Inflammatory macrophage (primary cell): ENCODE data around the gene CCDC18.
"Not testable (repeated sequence)": the region's sequence is repeated elsewhere in the genome, so short reads cannot be mapped to it uniquely, and the experiment has no call there.

ENCODE experiments used
- DNase-seq, 2 donors: peaks; one replicate each; pipeline ENCODE4 v3.0.0-alpha.2; 2020 to 2022

Gene CCDC18

GRCh38 chr1:93238425-93238824 is 57.9 kb downstream of the CCDC18 start:
- no peak for DNase-seq

GRCh38 chr1:93239863-93240262 is 59.3 kb downstream of the CCDC18 start:
- no peak for DNase-seq

GRCh38 chr1:93243233-93243632 is 62.7 kb downstream of the CCDC18 start:
- DNase-seq, result not testable (repeated sequence)

DNA sequence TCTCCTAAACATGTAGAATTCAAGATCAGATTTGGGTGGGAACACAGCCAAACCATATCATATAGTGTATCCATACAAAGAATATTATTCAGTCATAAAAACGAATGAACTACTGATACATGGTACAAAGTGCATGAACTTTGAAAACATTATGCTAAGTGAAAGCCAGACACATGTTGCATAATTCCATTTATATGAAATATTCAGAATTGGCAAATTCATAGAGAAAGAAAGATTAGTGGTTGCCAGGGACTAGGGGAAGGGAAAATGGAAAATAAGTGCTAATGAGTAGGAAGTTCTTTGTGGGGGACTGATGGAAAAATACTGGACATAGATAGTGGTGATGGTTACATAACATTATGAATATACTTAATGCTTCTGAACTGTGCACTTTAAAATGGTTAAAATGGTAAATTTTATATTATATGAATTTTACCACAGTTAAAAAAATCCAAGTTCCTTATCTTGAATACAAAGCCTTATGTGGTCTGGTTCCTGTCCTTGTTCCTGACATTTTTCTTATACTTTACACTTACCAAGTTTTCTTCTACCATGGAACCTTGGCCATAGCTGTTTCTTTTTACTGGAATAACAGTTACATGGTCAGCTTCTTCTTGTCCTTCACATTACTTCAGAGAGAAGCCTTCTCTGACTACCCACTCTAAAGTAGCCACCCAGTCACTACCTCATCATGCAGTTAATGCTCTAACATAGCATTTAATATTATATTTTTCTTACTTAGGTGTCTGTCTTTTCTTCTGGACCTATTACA is 64.0 kb downstream of the CCDC18 start:
- DNase-seq, result peak in 1 of 2 donors; percentile 40

DNA sequence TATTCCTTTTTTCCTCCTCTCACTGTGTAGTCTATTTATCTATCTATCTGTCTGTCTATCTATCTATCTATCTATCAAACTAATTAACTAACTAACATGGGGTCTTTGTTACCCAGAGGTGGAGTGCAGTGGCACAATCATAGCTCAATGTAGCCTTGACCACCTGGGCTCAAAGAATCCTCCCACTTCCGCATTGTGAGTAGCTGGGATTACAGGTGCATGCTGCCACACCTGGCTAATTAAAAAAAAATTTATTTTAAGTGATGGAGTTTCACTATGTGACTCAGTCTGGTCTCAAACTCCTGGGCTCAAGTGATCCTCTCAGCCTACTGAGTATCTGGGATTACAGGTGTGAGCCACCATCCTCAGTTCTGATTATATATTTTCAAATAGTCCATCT is 71.4 kb downstream of the CCDC18 start:
- DNase-seq, result no peak

- no peak for DNase-seq
Measured at GRCh38 chr1:93252598-93252997, 72.1 kb downstream of the CCDC18 start.

- DNase-seq, result no peak
Measured at GRCh38 chr1:93253516-93253915, 73.0 kb downstream of the CCDC18 start.

DNA sequence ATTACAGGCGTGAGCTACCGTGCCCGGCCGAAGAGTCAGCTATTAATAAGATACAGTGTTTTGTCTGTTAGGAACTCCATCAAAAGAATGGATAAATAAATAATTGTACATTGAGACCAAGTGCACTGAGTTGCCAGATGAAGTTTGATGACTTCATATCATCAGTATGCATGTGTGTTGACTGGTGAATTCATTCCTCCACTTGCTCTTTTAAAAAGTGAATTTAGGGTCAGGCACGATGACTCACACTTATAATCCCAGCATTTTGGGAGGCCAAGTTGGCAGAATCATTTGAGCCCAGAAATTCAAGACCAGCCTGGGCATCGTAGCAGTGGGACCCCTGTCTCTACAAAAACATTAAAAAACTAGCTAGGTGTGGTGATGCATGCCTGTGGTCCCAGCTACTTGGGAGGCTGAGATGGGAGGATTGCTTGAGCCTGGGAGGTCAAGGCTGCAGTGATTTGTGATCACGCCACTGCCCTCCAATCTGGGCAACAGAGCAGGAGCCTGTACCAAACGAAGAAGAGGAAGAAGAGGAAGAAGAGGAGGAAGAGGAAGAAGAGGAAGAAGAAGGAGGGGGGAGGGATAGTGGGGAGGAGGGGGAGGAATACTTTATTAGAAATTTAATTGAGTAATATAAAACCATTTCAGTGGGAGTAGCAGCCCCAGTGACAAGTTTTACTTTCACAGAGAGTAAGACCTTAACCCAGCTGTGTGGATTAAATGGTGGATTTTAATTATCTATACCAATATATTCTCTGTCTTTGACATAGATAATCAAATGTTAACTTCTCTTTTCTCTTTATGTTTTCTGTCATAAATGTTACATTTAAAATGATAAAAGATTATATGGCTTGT is 74.9 kb downstream of the CCDC18 start:
- no peak for DNase-seq

- no peak for DNase-seq
Measured at GRCh38 chr1:93256433-93256832, 75.9 kb downstream of the CCDC18 start.

DNA sequence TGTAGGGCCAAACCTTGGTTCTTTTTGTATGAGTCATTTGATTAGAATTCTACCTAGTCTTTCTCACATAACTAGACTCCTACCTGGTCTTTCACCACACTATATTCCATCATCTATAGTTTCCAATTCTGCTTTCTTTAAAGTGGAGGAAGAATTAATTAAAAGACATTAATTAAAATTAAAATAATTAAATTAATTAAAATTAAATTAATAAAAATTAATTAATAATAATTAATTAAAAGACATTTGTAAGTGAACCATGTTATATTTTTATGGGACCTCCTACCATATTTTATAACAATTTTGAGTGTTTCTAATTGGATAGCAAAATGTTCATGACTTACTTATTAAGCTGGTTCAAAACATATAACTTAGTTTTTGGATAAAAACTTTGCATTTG is 77.4 kb downstream of the CCDC18 start:
- no peak for DNase-seq

GRCh38 chr1:93260726-93261125 is 80.2 kb downstream of the CCDC18 start:
- DNase-seq, result not testable (repeated sequence)

- DNase-seq, result no peak
Measured at GRCh38 chr1:93262645-93263044, 82.1 kb downstream of the CCDC18 start.

DNA sequence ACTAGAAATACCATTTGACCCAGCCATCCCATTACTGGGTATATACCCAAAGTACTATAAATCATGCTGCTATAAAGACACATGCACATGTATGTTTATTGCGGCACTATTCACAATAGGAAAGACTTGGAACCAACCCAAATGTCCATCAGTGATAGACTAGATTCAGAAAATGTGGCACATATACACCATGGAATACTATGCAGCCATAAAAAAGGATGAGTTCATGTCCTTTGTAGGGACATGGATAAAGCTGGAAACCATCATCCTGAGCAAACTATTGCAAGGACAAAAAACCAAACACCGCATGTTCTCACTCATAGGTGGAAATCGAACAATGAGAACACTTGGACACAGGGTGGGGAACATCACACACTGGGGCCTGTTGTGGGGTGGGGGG is 88.4 kb downstream of the CCDC18 start:
- not testable (repeated sequence) for DNase-seq

DNA sequence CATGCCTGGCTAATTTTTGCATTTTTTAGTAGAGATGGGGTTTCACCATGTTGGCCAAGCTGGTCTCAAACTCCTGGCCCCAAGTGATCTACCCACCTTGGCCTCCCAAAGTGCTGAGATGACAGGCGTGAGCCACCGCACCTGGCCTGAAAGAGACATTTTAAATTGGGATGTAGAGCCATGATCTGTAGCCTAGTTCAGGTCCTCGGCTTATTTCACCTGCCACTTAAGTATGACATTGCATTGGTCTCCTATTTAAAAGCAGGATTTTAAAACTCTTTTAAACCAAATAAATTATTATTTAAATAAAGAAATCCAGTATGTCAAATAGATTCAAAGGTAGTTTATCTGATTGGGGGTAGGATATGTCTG is 94.7 kb downstream of the CCDC18 start:
- not testable (repeated sequence) for DNase-seq

DNA sequence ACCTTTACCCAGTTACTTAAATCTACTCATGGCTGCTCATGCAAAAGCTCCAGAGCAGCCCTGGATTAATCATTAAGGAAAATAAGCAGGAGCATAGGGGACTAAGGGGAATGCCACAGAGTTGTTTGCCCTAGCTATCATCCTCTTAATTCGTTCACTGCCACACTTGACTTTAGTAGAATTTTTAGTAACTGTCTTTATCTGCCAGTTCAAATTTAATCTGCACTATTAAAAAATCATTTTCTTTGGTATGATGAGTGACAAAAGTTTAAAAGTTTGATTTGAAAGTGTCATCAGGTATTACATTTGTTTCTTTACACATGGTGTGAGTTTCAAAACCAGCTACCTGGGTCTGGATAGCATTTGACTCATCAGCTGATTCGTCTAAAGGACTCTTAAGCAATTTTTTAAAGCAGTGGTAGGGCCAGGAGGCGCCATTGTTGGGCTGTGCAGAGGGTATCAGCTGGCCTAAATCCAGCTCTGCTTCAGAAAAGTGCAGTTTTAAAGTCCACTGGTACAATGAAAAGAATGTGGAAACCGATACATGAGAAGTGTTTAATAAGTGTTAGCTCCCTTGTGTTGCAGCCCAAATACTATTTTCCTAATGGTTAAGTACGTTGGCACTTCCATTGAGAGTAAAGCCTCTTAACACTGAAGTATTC is 95.2 kb downstream of the CCDC18 start:
- no peak for DNase-seq

DNA sequence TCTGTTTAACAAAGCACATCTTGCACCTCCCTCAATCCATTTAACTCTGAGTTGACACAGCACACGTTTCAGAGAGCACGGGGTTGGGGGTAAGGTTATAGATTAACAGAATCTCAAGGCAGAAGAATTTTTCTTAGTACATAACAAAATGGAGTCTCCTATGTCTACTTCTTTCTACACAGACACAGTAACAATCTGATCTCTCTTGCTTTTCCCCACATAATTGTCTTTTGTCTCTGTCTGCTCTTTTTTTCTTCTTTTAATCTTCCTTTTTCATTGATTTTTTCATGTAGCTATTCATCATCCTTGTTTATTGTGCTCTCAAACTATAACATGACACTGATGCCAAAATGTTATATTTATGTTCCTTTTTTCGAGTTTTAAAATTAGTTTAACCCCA is 97.0 kb downstream of the CCDC18 start:
- not testable (repeated sequence) for DNase-seq

GRCh38 chr1:93283496-93283895 is 103.0 kb downstream of the CCDC18 start:
- no peak for DNase-seq

GRCh38 chr1:93288558-93288957 is 108.0 kb downstream of the CCDC18 start:
- DNase-seq, result no peak

GRCh38 chr1:93296555-93297154 is 116.1 kb downstream of the CCDC18 start:
- no peak for DNase-seq

- no peak for DNase-seq
Measured at GRCh38 chr1:93301131-93301530, 120.6 kb downstream of the CCDC18 start.

DNA sequence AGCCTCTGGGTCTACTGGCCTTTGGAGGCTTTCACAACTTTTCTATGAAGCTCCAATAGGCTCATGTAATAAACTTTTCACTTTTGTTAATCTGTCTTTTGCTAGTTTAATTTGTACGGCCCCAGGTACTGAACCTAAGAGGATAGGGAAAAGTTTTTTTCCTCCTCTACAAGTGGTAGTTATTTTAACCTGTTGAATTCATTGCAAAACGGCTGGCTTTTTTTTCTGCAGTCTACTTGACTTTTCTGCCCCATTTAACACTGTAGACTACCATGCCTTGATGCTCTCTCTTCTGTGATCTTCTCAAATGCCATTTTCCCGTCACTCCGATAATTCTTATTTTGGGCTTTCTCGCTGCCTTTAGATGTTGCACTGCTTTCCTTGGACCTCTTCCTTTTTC is 121.6 kb downstream of the CCDC18 start:
- no peak for DNase-seq

DNA sequence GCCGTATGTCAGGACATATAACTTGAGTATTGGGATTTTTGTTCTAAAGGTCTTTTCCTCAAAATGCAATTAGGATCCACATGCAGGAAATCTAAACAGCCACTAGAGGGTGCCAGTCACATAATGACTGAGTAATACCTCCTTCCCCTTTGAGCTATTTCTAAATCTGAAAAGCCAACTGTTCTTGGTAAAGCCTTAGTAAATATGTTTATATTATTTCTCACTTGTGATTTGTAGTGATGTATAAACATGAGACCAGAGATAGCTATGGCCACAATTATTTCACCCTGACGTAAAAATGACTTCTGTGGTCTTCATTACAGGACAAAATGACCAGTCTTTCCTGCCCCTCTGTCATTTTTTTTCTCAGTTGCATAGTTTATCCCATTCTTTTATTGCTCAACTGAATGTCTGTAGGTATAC is 124.2 kb downstream of the CCDC18 start:
- DNase-seq, result peak; percentile 73 to 82

- DNase-seq, result no peak
Measured at GRCh38 chr1:93306920-93307319, 126.4 kb downstream of the CCDC18 start.
